Type B pancreatic cell (in vitro differentiated cells): ENCODE measurements around the gene PEAR1. TPM values are rescaled to one million over a fixed set of nuclear protein-coding genes. Genes with fewer than 3 reads are reported as not detected.

Experiments used
- DNase-seq: peaks from one replicate; pipeline ENCODE4 v3.0.0; 2021; ENCODE audit warnings: mixed read lengths; ENCODE audit not compliant: unreplicated experiment; ENCODE audit errors: extremely low spot score
- H3K27ac Mint-ChIP-seq: 2 replicates; pipeline ENCODE4 v1.8.0; 2021; ENCODE audit warnings: mild to moderate bottlenecking, mixed read lengths
- H3K27me3 Mint-ChIP-seq: 2 replicates; pipeline ENCODE4 v1.8.0; 2021; ENCODE audit warnings: mixed read lengths
- H3K36me3 Mint-ChIP-seq: 2 replicates; pipeline ENCODE4 v1.8.0; 2021; ENCODE audit warnings: mixed read lengths
- H3K4me1 Mint-ChIP-seq: one replicate; pipeline ENCODE4 v1.8.0; 2021; ENCODE audit warnings: mixed read lengths; ENCODE audit not compliant: unreplicated experiment
- H3K4me3 Mint-ChIP-seq: 2 replicates; pipeline ENCODE4 v1.8.0; 2021; ENCODE audit warnings: mild to moderate bottlenecking, mixed read lengths
- H3K9me3 Mint-ChIP-seq: 2 replicates; pipeline ENCODE4 v1.8.0; 2021; ENCODE audit warnings: mixed read lengths
- CTCF ChIP-seq: fragments of 200-600 bp; sonication (generic); conservative IDR thresholded peaks from 2 replicates; pipeline ENCODE4 v1.5.0; 2021; ENCODE audit warnings: antibody characterized with exemption, mild to moderate bottlenecking
- total RNA-seq: library from RNA; stranded (reverse); gene quantifications from 2 replicates; pipeline ENCODE4 v1.2.1, GENCODE V29; 2021; ENCODE audit warnings: low replicate concordance

PEAR1 gene
- total RNA-seq, 1 donor from 2014 or later: 11.7 TPM

GRCh38 chr1:156908541-156908940 is 15.0 kb downstream of the PEAR1 start:
- no peaks in the 10 kb centered on the region for H3K36me3 Mint-ChIP-seq
- no peak for DNase-seq
- peaks cover 33% of the 10 kb centered on the region for H3K27me3 Mint-ChIP-seq
- H3K27ac Mint-ChIP-seq: no peak overlapping the region
- TF ChIP-seq CTCF: no peak
- peaks cover 16% of the 10 kb centered on the region for H3K4me1 Mint-ChIP-seq
- H3K9me3 Mint-ChIP-seq: no peaks in the 10 kb centered on the region
- H3K4me3 Mint-ChIP-seq: no peak overlapping the region

GRCh38 chr1:156908955-156909354 is 15.4 kb downstream of the PEAR1 start:
- no peak overlapping the region for H3K27ac Mint-ChIP-seq
- H3K4me3 Mint-ChIP-seq: no peak overlapping the region

GRCh38 chr1:156909671-156910070 is 16.2 kb downstream of the PEAR1 start:
- no peak for DNase-seq

More at GRCh38 chr1:156908955-156909354, 15.4 kb downstream of the PEAR1 start:
- Mint-ChIP-seq H3K4me1 (peaks cover 12% of the 10 kb centered on the region), H3K36me3 (no peaks in the 10 kb centered on the region), H3K9me3 (no peaks in the 10 kb centered on the region), H3K27me3 (peaks cover 31% of the 10 kb centered on the region)
- no peak for DNase-seq
- no peak for TF ChIP-seq CTCF

DNA sequence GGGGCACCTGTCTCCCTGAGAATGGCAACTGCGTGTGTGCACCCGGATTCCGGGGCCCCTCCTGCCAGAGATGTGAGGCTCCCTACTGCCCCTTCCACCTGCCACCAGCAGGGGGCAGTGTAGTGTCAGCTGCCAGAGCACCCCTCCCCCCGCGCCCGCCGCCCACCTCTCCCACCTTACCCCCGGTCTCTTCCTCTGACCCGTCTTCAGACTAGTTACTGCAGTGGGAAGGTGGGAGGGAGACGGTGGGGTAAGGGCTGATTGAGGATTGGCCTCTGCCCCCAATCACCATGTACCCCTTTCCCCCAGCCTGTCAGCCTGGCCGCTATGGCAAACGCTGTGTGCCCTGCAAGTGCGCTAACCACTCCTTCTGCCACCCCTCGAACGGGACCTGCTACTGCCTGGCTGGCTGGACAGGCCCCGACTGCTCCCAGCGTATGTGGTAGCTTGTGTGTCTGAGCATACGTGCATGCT is 16.8 kb downstream of the PEAR1 start:
- DNase-seq: no peak
- H3K4me1 Mint-ChIP-seq: peaks cover 9% of the 10 kb centered on the region
- no peak overlapping the region for H3K27ac Mint-ChIP-seq
- peak; percentile 91 for TF ChIP-seq CTCF
- no peak overlapping the region for H3K4me3 Mint-ChIP-seq
- H3K9me3 Mint-ChIP-seq: no peaks in the 10 kb centered on the region
- no peaks in the 10 kb centered on the region for H3K36me3 Mint-ChIP-seq
- H3K27me3 Mint-ChIP-seq: peaks cover 34% of the 10 kb centered on the region

More at GRCh38 chr1:156909671-156910070, 16.2 kb downstream of the PEAR1 start:
- no peaks in the 10 kb centered on the region for H3K9me3 Mint-ChIP-seq
- no peaks in the 10 kb centered on the region for H3K36me3 Mint-ChIP-seq
- no peak overlapping the region for H3K4me3 Mint-ChIP-seq
- H3K27ac Mint-ChIP-seq: no peak overlapping the region
- H3K27me3 Mint-ChIP-seq: peaks cover 33% of the 10 kb centered on the region
- peaks cover 9% of the 10 kb centered on the region for H3K4me1 Mint-ChIP-seq
- no peak for TF ChIP-seq CTCF

DNA sequence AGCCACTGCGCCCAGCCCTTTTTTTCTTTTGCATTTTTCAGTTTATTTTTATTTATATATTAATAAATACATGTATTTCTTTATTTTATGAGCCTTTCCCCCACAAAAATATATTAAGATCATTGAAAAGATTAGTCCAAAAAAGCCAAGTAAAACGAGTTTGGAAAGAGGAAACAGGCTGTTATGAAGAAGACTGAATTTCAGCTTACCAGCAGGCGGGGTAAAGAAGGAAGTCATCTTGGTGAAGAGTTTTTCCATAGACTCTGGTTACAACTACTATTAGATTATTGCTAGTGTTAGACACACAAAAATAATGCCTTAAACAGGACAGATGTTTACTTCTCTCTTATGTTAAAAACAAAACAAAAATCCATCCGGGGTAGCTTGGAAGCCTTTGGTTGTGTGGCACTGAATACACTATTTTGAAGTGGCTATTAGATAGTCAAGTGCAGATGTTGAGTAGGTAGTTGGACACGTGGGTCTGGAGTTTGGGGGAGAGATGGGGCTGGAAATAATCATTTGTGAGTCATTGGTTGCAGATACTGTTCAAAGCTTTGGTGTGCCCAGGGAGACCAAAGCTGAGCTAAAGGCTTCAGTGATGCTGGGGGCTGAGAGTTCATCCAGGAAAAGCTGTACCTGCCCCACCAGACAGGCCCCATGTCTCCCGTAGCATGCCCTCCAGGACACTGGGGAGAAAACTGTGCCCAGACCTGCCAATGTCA is 18.2 kb downstream of the PEAR1 start:
- no peak for TF ChIP-seq CTCF
- no peak overlapping the region for H3K27ac Mint-ChIP-seq
- no peaks in the 10 kb centered on the region for H3K9me3 Mint-ChIP-seq
- H3K36me3 Mint-ChIP-seq: peaks cover 3% of the 10 kb centered on the region
- no peak overlapping the region for H3K4me3 Mint-ChIP-seq
- peaks cover 9% of the 10 kb centered on the region for H3K4me1 Mint-ChIP-seq
- H3K27me3 Mint-ChIP-seq: peaks cover 32% of the 10 kb centered on the region
- DNase-seq: no peak
